K562 (cell line): ENCODE data around the gene ZNF668. TPM values are rescaled to one million over a fixed set of nuclear protein-coding genes. Genes with fewer than 3 reads are reported as not detected.

Experiments
- ARID1B ChIP-seq: fragments of 450-650 bp; IDR thresholded peaks from 2 replicates; pipeline ENCODE4 v1.6.1; 2016; ENCODE audit warnings: antibody characterized with exemption, mild to moderate bottlenecking, inconsistent platforms
- CCNT2 ChIP-seq: IDR thresholded peaks from 2 replicates; pipeline ENCODE4 v1.6.1; 2011; ENCODE audit warnings: borderline replicate concordance, low read depth, mild to moderate bottlenecking, moderate library complexity, mixed read lengths, low read length; ENCODE audit not compliant: insufficient read length; ENCODE audit errors: extremely low read depth
- CXXC5 ChIP-seq: fragments of 250-450 bp; sonication (Bioruptor Pico); IDR thresholded peaks from 2 replicates; pipeline ENCODE4 v1.8.0; 2022; ENCODE audit warnings: inconsistent platforms, mild to moderate bottlenecking, moderate library complexity
- DEAF1 ChIP-seq: fragments of 450-650 bp; formaldehyde crosslinking; IDR thresholded peaks from 2 replicates; pipeline ENCODE4 v1.4.0; 2020; ENCODE audit warnings: mild to moderate bottlenecking, moderate library complexity
- FOXJ2 ChIP-seq: fragments of 200-800 bp; sonication (Bioruptor generic); IDR thresholded peaks from 2 replicates; pipeline ENCODE4 v1.6.1; 2016; ENCODE audit warnings: missing genetic modification characterization, missing compliant biosample characterization
- FOXJ3 ChIP-seq: sonication (generic); formaldehyde crosslinking; IDR thresholded peaks from 2 replicates; pipeline ENCODE4 v1.4.0; 2020; ENCODE audit warnings: mild to moderate bottlenecking, missing genetic modification reagents
- HDAC2 ChIP-seq: fragments of 450-650 bp; IDR thresholded peaks from 2 replicates; pipeline ENCODE4 v1.6.1; 2016; ENCODE audit warnings: mild to moderate bottlenecking
- HMBOX1 ChIP-seq: sonication (generic); IDR thresholded peaks from 2 replicates; pipeline ENCODE4 v1.6.1; 2016
- KLF13 ChIP-seq: fragments of 450-650 bp; IDR thresholded peaks from 2 replicates; pipeline ENCODE4 v1.6.1; 2016; ENCODE audit warnings: missing genetic modification characterization, low read depth, mild to moderate bottlenecking, missing compliant biosample characterization, moderate library complexity, borderline replicate concordance
- MTA3 ChIP-seq: fragments of 450-650 bp; formaldehyde crosslinking; IDR thresholded peaks from 2 replicates; pipeline ENCODE4 v1.6.1; 2017; ENCODE audit warnings: mild to moderate bottlenecking, borderline replicate concordance
- NCOA2 ChIP-seq, 2 experiments: fragments of 450-650 bp; IDR thresholded peaks; 2 replicates each; pipeline ENCODE4 v1.6.1; 2018; ENCODE audit warnings: mild to moderate bottlenecking in 2 of 2, moderate library complexity in 1 of 2; ENCODE audit not compliant: partially characterized antibody in 2 of 2
- PATZ1 ChIP-seq: fragments of 250-450 bp; sonication (Bioruptor Pico); IDR thresholded peaks from 2 replicates; pipeline ENCODE4 v1.5.0; 2020; ENCODE audit warnings: mild to moderate bottlenecking, borderline replicate concordance
- PBX2 ChIP-seq, 2 experiments: IDR thresholded peaks in 1 of 2; conservative IDR thresholded peaks in 1 of 2; 2 replicates each; pipeline ENCODE4 v1.6.1; 2016; ENCODE audit warnings: low read depth in 2 of 2, mild to moderate bottlenecking in 1 of 2, missing compliant biosample characterization in 1 of 2, missing genetic modification characterization in 1 of 2, moderate library complexity in 1 of 2
- POLR2B ChIP-seq: fragments of 450-650 bp; IDR thresholded peaks from 2 replicates; pipeline ENCODE4 v1.6.1; 2018; ENCODE audit warnings: low read depth; ENCODE audit not compliant: partially characterized antibody
- POLR2H ChIP-seq: IDR thresholded peaks from 2 replicates; pipeline ENCODE4 v1.6.1; 2016; ENCODE audit warnings: missing genetic modification characterization, low read depth, mild to moderate bottlenecking, control low read depth, missing compliant biosample characterization, moderate library complexity
- ZNF324 ChIP-seq: fragments of 250-450 bp; sonication (Bioruptor Pico); IDR thresholded peaks from 2 replicates; pipeline ENCODE4 v1.4.0; 2020; ENCODE audit warnings: mild to moderate bottlenecking
- ZNF644 ChIP-seq: fragments of 200-800 bp; sonication (Bioruptor generic); IDR thresholded peaks from 2 replicates; pipeline ENCODE4 v1.6.1; 2016; ENCODE audit warnings: low read depth, missing genetic modification characterization, missing compliant biosample characterization
- polyA plus RNA-seq, 8 experiments: library from polyadenylated mRNA; depleted of rRNA in 4 of 8; stranded (reverse) in 5 of 8; unstranded in 3 of 8; fragments of >200 nt; fragmentation: Nextera tagmentation in 2 of 8; fragmentation: Illumina TruSeq in 1 of 8; extraction: Ambion mirVana in 2 of 8; extraction: Trizol in 1 of 8; gene quantifications; 2 replicates each; pipeline versions ENCODE4 v1.2.1 to v1.2.3, GENCODE V29; 2011 to 2014; ENCODE audit warnings: inconsistent platforms in 1 of 8, missing spikeins in 1 of 8
- total RNA-seq, 7 experiments: library from RNA; depleted of rRNA in 6 of 7; stranded (reverse); fragments of >200 nt in 6 of 7; fragmentation: Illumina TruSeq in 2 of 7; extraction: Trizol in 2 of 7; gene quantifications; 2 replicates each; pipeline versions ENCODE4 v1.2.1 to v1.2.3, GENCODE V29; 2011 to 2021; ENCODE audit warnings: low replicate concordance in 1 of 7

Gene ZNF668
- total and polyA plus RNA-seq, 9 of the 15 experiments (the other 6 are each of a cell fraction or from before 2014, with no cell fraction given), result 0.04 to 15.3 (median 3.8) TPM; not detected in 1

GRCh38 chr16:31032736-31033708, 41.0 kb downstream of the ZNF668 start, which contains the start of gene STX4 (continued):
- TF ChIP-seq CCNT2 (peak; percentile 10), KLF13 (peak; percentile 64; the same call in 1 of the 2 replicates), MTA3 (peak; percentile 98), FOXJ2 (tag) (0 out of 2 replicates have a peak, but pooled peaks have one; percentile 51), PBX2 (CRISPR knock-in tag; IDR thresholded peaks at IDR 0.05; ENCODE audit: low read depth) (no peak), PBX2 (tag; conservative IDR thresholded peaks at IDR 0.05; ENCODE audit: low read depth) (0 out of 2 replicates have a peak, but pooled peaks have one; percentile 15), NCOA2 (IDR thresholded peaks at IDR 0.05; ENCODE audit: partially characterized antibody in 2 of 2) (no peak), HDAC2 (peak; percentile 86; the same call in 1 of the 2 replicates), CXXC5 (CRISPR knock-in tag) (peak; percentile 98), ARID1B (peak; percentile 52), PATZ1 (0 out of 2 replicates have a peak, but pooled peaks have one; percentile 60), ZNF324 (CRISPR knock-in tag) (0 out of 2 replicates have a peak, but pooled peaks have one; percentile 18), POLR2B (peak; percentile 53), HMBOX1 (no peak), FOXJ3 (CRISPR knock-in tag) (no peak), POLR2H (tag) (peak; percentile 49; the same call in 1 of the 2 replicates), DEAF1 (CRISPR knock-in tag) (0 out of 2 replicates have a peak, but pooled peaks have one; percentile 18), ZNF644 (tag) (0 out of 2 replicates have a peak, but pooled peaks have one; percentile 48)
